Tibial nerve (tissue), 4 donors: ENCODE results near the gene GFPT2. TPM values are rescaled to one million over a fixed set of nuclear protein-coding genes. Genes with fewer than 3 reads are reported as not detected.

Experiments used
- DNase-seq, 2 donors: peaks; one replicate each; pipeline ENCODE4 v3.0.0-alpha.2; 2019; ENCODE audit warnings: low spot score in 2 of 2
- H3K27ac ChIP-seq, 4 donors: fragments of 200-600 bp; sonication (generic) in 3 of 4; one replicate each; pipeline ENCODE4 v1.5.1; 2017 to 2019; ENCODE audit warnings: mild to moderate bottlenecking in 1 of 4
- H3K27me3 ChIP-seq, 2 donors: fragments of 200-600 bp; sonication (generic) in 1 of 2; one replicate each; pipeline versions ENCODE4 v1.5.1 to v1.6.0; 2017 to 2019
- H3K36me3 ChIP-seq, 3 donors: fragments of 200-600 bp; sonication (generic); one replicate each; pipeline ENCODE4 v1.5.1; 2018 to 2019
- H3K4me1 ChIP-seq, 4 donors: fragments of 200-600 bp; sonication (generic) in 3 of 4; one replicate each; pipeline ENCODE4 v1.5.1; 2017 to 2019
- H3K4me3 ChIP-seq, 4 donors: fragments of 200-600 bp; sonication (generic) in 3 of 4; one replicate each; pipeline ENCODE4 v1.5.1; 2017 to 2019; ENCODE audit warnings: mild to moderate bottlenecking in 1 of 4, moderate library complexity in 1 of 4
- H3K9me3 ChIP-seq, 4 donors: fragments of 200-600 bp; sonication (generic) in 3 of 4; one replicate each; pipeline ENCODE4 v1.5.1; 2017 to 2019
- EP300 ChIP-seq, 2 donors: sonication (generic); formaldehyde crosslinking; IDR thresholded peaks; one replicate each; pipeline ENCODE4 v1.6.1; 2017; ENCODE audit warnings: antibody characterized with exemption in 2 of 2, mild to moderate bottlenecking in 1 of 2
- POLR2A ChIP-seq, 2 donors: fragments of 450-650 bp; IDR thresholded peaks; one replicate each; pipeline ENCODE4 v1.6.1; 2017; ENCODE audit warnings: antibody characterized with exemption in 2 of 2, mild to moderate bottlenecking in 2 of 2, moderate library complexity in 2 of 2
- WGBS, 2 donors: methylation state at CpG; one replicate each; pipeline ENCODE4 v1.1.5; 2018; 5-methylcytosine and 5-hydroxymethylcytosine counted together
- total RNA-seq, 4 donors: library from RNA; depleted of rRNA; stranded (reverse); fragments of >200 nt; gene quantifications; one replicate each; pipeline ENCODE4 v1.1.0, GENCODE V29; 2016
- TF ChIP-seq, protein P1 (sequence below), 5 experiments: fragments of 200-600 bp in 3 of 5; fragments of 450-650 bp in 2 of 5; sonication (generic) in 3 of 5; IDR thresholded peaks; one replicate each; pipeline ENCODE4 v1.5.1; 2016 to 2019; ENCODE audit warnings: antibody characterized with exemption in 5 of 5, mild to moderate bottlenecking in 3 of 5, moderate library complexity in 2 of 5

The GFPT2 gene
- total RNA-seq, 4 donors from 2014 or later: 36.1 to 64.5 (median 49.2) TPM

DNA sequence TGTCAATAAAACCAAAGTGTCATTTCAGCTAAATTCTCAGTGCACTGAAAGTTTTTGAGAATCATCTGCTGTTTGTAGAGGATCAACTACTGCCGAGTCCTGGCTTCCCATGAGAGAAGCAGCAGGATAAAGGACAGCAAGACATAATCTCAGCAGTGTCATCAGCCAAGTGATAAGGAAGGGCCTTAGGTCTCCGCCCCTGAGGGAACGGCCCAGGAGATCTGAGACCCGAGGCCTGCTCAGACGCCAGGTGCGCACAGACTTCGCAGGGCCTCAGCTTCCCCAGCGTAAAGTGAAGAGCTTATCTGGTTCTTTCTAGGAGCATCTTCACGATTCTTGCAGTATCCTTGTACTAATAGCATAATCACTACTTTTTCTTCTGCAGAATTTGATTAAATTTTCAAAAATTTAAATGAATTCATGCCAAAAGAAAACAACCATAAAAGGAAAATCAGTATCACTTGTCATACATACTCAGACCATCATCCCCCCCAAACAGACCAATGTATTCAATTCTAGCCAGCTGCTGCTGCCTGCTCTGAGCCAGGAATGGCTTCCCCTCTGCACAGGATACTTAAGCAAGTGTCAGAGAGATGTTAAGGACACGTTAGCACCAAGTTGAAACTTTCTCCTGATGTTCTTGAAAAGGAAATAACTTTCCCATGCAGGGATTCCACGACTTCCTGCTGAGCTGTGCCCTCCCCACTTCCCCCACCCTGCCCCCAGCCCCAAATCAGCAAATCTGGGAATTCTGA lies 2.2 kb downstream of the GFPT2 start:
- H3K36me3 ChIP-seq: no peaks in the 10 kb centered on the region
- peaks cover 0 to 6% of the 10 kb centered on the region in 2 donors for H3K27me3 ChIP-seq
- H3K4me3 ChIP-seq: peak overlapping the region in 1 of 4 donors; percentile 88
- no peak for DNase-seq
- peaks cover 0 to 55% (median 4%) of the 10 kb centered on the region in 4 donors for H3K4me1 ChIP-seq
- WGBS, 2 donors: 76 to 87% methylated on average over 11 of the region's 11 CpGs
- peak overlapping the region in 1 of 4 donors; percentile 92 for H3K27ac ChIP-seq
- TF ChIP-seq POLR2A (IDR thresholded peaks at IDR 0.05): no peak
- no peaks in the 10 kb centered on the region for H3K9me3 ChIP-seq

DNA sequence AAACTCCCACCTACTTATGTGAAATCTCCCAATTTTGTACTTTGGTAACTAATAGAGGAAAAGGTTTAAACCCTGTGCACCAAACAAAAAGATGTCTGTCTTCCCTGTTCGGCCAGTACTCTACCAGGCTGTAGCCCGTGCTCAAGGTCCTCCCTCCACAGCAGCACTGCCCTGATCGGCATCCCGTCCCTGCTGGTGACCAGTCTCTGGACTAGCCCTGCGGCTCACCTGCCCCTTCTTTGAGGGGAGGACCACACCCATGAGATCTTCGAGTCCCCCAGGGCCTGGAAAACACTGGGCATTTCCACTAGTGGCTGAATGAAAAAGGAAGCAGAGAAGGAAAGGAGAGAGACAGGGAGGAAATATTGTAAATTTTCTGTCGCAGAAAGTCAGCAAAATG lies 2.8 kb downstream of the GFPT2 start:
- H3K4me1 ChIP-seq: peaks cover 0 to 55% (median 4%) of the 10 kb centered on the region in 4 donors
- no peaks in the 10 kb centered on the region for H3K9me3 ChIP-seq
- no peak overlapping the region for H3K4me3 ChIP-seq
- no peaks in the 10 kb centered on the region for H3K36me3 ChIP-seq
- no peak for DNase-seq
- peaks cover 0 to 6% of the 10 kb centered on the region in 2 donors for H3K27me3 ChIP-seq
- H3K27ac ChIP-seq: no peak overlapping the region
- TF ChIP-seq, protein P1, sequence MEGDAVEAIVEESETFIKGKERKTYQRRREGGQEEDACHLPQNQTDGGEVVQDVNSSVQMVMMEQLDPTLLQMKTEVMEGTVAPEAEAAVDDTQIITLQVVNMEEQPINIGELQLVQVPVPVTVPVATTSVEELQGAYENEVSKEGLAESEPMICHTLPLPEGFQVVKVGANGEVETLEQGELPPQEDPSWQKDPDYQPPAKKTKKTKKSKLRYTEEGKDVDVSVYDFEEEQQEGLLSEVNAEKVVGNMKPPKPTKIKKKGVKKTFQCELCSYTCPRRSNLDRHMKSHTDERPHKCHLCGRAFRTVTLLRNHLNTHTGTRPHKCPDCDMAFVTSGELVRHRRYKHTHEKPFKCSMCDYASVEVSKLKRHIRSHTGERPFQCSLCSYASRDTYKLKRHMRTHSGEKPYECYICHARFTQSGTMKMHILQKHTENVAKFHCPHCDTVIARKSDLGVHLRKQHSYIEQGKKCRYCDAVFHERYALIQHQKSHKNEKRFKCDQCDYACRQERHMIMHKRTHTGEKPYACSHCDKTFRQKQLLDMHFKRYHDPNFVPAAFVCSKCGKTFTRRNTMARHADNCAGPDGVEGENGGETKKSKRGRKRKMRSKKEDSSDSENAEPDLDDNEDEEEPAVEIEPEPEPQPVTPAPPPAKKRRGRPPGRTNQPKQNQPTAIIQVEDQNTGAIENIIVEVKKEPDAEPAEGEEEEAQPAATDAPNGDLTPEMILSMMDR (IDR thresholded peaks at IDR 0.05): no peak
- TF ChIP-seq EP300 (IDR thresholded peaks at IDR 0.05) (no peak), POLR2A (IDR thresholded peaks at IDR 0.05) (no peak)
- 75 to 81% methylated on average over 7 of the region's 7 CpGs for WGBS, 2 donors

DNA sequence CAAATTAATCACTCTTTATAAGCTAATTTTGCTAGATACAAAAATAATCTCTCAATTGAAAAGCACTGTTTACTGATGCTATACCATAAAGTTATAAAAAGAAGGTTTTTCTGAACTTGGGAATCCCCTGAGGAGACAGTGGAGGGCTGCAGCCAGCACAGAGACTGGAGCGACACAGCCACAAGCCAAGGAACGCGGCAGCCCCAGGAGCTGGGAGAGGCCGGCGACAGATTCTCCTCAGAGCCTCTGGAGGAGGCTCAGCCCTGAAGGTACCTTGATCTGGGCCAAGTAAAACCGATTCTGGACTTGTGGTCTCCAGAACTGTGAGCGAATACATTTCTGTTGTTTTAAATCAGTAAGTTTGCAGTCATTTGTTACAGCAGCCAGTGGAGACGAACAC lies 3.7 kb downstream of the GFPT2 start:
- no peak for DNase-seq
- Histone ChIP-seq H3K27ac (no peak overlapping the region), H3K4me1 (peaks cover 0 to 53% (median 4%) of the 10 kb centered on the region in 4 donors), H3K9me3 (no peaks in the 10 kb centered on the region), H3K27me3 (peaks cover 0 to under 1% of the 10 kb centered on the region in 2 donors), H3K4me3 (no peak overlapping the region), H3K36me3 (no peaks in the 10 kb centered on the region)
- TF ChIP-seq, protein P1 (IDR thresholded peaks at IDR 0.05): no peak
- TF ChIP-seq EP300 (IDR thresholded peaks at IDR 0.05) (no peak), POLR2A (IDR thresholded peaks at IDR 0.05) (no peak)
- 91 to 94% methylated on average over 8 of the region's 8 CpGs for WGBS, 2 donors

DNA sequence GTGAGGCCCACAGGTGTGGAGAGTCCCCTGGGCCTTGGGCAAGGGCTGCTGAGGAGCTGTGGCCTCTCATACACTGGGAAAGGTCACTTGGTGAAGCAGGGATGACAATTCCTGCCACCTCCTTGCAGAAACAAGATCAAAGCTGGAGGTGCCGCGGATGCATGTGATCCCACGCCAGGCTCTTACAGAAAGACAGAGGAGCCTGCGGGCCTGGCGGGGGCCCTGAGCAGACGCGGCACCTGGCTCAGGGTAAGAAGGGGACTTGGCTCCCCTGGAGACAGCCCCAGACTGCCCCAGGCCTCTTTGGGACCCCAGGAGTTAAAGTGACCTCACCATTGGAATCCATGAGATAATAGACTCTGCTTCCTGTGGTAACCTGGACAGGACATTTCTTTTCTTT lies 4.8 kb downstream of the GFPT2 start:
- Histone ChIP-seq H3K27ac (no peak overlapping the region), H3K36me3 (no peaks in the 10 kb centered on the region), H3K4me1 (peaks cover 0 to 53% (median 4%) of the 10 kb centered on the region in 4 donors), H3K4me3 (no peak overlapping the region), H3K27me3 (no peaks in the 10 kb centered on the region), H3K9me3 (no peaks in the 10 kb centered on the region)
- 89 to 96% methylated on average over 7 of the region's 7 CpGs for WGBS, 2 donors
- TF ChIP-seq, protein P1 (IDR thresholded peaks at IDR 0.05): no peak
- TF ChIP-seq EP300 (IDR thresholded peaks at IDR 0.05) (no peak), POLR2A (IDR thresholded peaks at IDR 0.05) (no peak)
- no peak for DNase-seq

DNA sequence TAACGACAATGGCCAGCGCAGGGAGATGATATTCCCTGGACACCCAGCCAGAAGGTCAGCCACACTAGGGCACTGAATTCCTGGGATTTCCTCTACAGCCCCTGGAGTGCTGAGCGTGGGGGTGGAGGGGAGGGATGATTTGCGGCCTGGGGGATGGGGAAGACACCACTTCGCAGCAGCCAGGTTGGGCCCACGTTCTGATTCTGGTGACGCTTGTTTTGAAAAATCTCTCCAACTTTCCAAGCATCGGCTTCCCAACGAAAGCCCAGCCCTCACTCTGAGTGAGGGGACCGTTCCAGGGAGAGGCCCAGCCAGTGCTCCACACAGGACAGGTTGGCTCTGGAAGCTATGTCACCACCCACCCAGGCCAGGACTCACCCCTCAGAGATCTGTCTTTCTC lies 5.4 kb downstream of the GFPT2 start:
- TF ChIP-seq, protein P1 (IDR thresholded peaks at IDR 0.05): no peak
- TF ChIP-seq EP300 (IDR thresholded peaks at IDR 0.05): no peak
- no peak for TF ChIP-seq POLR2A (IDR thresholded peaks at IDR 0.05)
- Histone ChIP-seq H3K27ac (peak overlapping the region in 1 of 4 donors; percentile 29), H3K36me3 (no peaks in the 10 kb centered on the region), H3K4me3 (no peak overlapping the region), H3K27me3 (no peaks in the 10 kb centered on the region), H3K9me3 (no peaks in the 10 kb centered on the region), H3K4me1 (peaks cover 0 to 55% (median 3%) of the 10 kb centered on the region in 4 donors)
- DNase-seq: no peak
- WGBS, 2 donors: 70 to 73% methylated on average over 10 of the region's 10 CpGs
